HEK293T (cell line): ENCODE results near the gene CUEDC1.

Experiments
- CTCF ChIA-PET: fragments of 350-600 bp; formaldehyde crosslinking; extraction: SDS; loops from one replicate; lab custom pipeline; 2021; ENCODE audit warnings: antibody characterized with exemption, inconsistent platforms; lab: Yijun Ruan, JAX
- POLR2A ChIA-PET: fragments of 350-600 bp; formaldehyde crosslinking; extraction: SDS; loops from one replicate; lab custom pipeline; 2020; ENCODE audit warnings: antibody characterized with exemption, inconsistent platforms; lab: Yijun Ruan, JAX
- DNase-seq: peaks from one replicate; pipeline ENCODE4 v3.0.0; 2012; ENCODE audit warnings: mixed read lengths; ENCODE audit errors: extremely low spot score
- ARNT ChIP-seq: fragments of 450-650 bp; IDR thresholded peaks from 2 replicates; pipeline ENCODE4 v1.6.1; 2017; ENCODE audit warnings: mild to moderate bottlenecking
- BHLHE40 ChIP-seq: fragments of 450-650 bp; IDR thresholded peaks from 2 replicates; pipeline ENCODE4 v1.6.1; 2016; ENCODE audit warnings: mild to moderate bottlenecking, moderate library complexity, borderline replicate concordance
- CTBP1 ChIP-seq: fragments of 450-650 bp; IDR thresholded peaks from 2 replicates; pipeline ENCODE4 v1.6.1; 2016; ENCODE audit warnings: borderline replicate concordance
- ELF4 ChIP-seq: fragments of 450-650 bp; IDR thresholded peaks from 2 replicates; pipeline ENCODE4 v1.6.1; 2017; ENCODE audit warnings: antibody characterized with exemption
- FOXA1 ChIP-seq: fragments of 450-650 bp; IDR thresholded peaks from 2 replicates; pipeline ENCODE4 v1.6.1; 2016; ENCODE audit warnings: mild to moderate bottlenecking
- FOXK2 ChIP-seq: fragments of 450-650 bp; IDR thresholded peaks from 2 replicates; pipeline ENCODE4 v1.6.1; 2016; ENCODE audit warnings: mild to moderate bottlenecking
- FOXM1 ChIP-seq: fragments of 450-650 bp; IDR thresholded peaks from 2 replicates; pipeline ENCODE4 v1.6.1; 2017; ENCODE audit warnings: mild to moderate bottlenecking, borderline replicate concordance
- HDGF ChIP-seq: fragments of 450-650 bp; IDR thresholded peaks from 2 replicates; pipeline ENCODE4 v1.6.1; 2017; ENCODE audit warnings: antibody characterized with exemption, borderline replicate concordance
- L3MBTL2 ChIP-seq: fragments of 450-650 bp; conservative IDR thresholded peaks from 2 replicates; pipeline ENCODE4 v1.6.1; 2016; ENCODE audit warnings: mild to moderate bottlenecking
- LEF1 ChIP-seq: fragments of 450-650 bp; IDR thresholded peaks from 2 replicates; pipeline ENCODE4 v1.6.1; 2017; ENCODE audit warnings: mild to moderate bottlenecking, borderline replicate concordance
- NFRKB ChIP-seq: fragments of 450-650 bp; IDR thresholded peaks from 2 replicates; pipeline ENCODE4 v1.6.1; 2016; ENCODE audit warnings: mild to moderate bottlenecking, moderate library complexity
- SP1 ChIP-seq: fragments of 450-650 bp; IDR thresholded peaks from 2 replicates; pipeline ENCODE4 v1.6.1; 2017
- SUZ12 ChIP-seq: fragments of 450-650 bp; IDR thresholded peaks from 2 replicates; pipeline ENCODE4 v1.6.1; 2016; ENCODE audit warnings: mild to moderate bottlenecking
- TARDBP ChIP-seq: fragments of 450-650 bp; IDR thresholded peaks from 2 replicates; pipeline ENCODE4 v1.6.1; 2016
- ZNF384 ChIP-seq: fragments of 450-650 bp; IDR thresholded peaks from 2 replicates; pipeline ENCODE4 v1.6.1; 2016
- TF ChIP-seq, protein P1 (sequence below): fragments of 450-650 bp; IDR thresholded peaks from 2 replicates; pipeline ENCODE4 v1.6.1; 2016

The CUEDC1 gene

DNA sequence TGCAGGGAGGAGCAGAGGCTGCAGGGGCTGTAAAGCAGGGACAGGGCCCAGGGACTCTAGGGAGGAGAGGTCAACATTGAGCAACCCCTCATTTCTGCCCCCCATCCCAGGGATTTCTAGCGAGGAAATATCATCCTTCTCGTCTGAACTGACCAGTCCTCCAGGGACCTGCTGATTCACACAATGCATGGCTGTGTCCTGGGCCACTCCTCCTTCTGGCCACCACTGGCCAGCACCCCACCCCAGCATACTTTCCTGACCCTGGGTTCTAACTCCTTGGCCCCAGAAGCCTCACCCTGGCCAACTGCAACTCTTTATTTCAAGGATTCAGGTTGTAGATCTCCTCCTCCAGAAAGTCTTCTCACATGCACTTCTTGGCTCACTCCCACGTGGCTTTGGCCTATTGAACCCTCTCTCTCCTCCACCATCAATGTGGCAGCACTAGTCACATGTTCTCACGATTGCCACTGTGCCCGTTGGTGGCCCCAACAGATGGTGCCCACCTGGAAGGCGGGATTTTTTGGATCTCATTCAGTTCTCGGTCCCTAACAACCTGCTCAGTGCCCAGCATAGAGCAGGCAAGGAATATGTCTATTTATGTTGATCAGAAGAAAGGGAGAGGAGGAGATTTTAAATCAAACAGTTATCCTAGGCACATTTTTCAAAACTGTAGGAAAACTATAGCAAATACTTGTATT lies 41.5 kb downstream of the CUEDC1 start:
- POLR2A ChIA-PET, result no interaction called here
- no peak for DNase-seq
- TF ChIP-seq FOXA1 (no peak), FOXM1 (no peak), TARDBP (no peak), SUZ12 (no peak), FOXK2 (no peak), LEF1 (no peak), SP1 (no peak), BHLHE40 (no peak), ARNT (no peak), NFRKB (no peak), L3MBTL2 (no peak), ELF4 (no peak), HDGF (no peak), ZNF384 (no peak), CTBP1 (no peak)
- TF ChIP-seq, protein P1, sequence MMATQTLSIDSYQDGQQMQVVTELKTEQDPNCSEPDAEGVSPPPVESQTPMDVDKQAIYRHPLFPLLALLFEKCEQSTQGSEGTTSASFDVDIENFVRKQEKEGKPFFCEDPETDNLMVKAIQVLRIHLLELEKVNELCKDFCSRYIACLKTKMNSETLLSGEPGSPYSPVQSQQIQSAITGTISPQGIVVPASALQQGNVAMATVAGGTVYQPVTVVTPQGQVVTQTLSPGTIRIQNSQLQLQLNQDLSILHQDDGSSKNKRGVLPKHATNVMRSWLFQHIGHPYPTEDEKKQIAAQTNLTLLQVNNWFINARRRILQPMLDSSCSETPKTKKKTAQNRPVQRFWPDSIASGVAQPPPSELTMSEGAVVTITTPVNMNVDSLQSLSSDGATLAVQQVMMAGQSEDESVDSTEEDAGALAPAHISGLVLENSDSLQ, result no peak
- CTCF ChIA-PET, result interaction anchor here (1.7 kb wide), 1 partner anchor 36 kb away, joined by 4 read pairs; no protein-coding TSS in a partner anchor

DNA sequence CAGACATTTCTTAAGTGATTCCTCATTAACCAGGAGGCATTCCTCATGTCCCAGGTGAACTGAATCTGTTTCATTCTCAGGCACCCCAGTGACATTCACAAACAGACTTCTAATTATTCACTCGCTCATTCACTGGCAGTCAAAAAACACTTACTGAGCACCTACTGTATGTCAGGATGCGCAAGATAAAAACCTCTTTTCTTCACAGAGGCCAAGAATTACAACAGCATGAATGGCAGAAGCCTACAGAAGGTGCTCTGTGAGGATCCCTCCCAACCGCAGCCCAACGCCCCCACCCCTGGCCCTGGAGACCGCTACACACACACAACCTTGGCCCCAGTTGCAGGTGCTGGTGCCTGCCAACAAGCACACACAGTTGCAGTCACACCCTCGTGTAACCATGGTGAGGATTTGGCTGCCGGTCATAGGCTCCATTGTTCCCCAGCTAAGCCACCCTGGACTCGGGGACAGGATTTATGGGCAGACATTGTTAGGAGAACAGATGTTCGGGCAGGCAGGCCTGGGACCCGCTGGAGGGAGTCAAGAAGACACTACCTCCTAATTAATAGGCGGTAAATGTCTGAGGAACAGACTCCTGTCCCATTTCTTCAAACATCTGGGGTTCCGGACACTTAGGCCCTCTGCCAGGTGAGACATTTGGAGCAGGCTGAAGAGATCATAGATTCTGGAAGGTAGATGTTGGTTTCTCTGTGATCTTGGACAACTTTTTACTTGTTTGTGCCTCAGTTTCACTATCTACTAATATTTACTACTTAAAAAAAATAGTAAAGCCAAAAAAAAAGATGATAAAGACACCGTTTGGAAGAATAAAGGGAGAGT lies 43.2 kb downstream of the CUEDC1 start:
- DNase-seq, result no peak
- CTCF ChIA-PET, result no interaction called here
- POLR2A ChIA-PET, result no interaction called here
- TF ChIP-seq FOXK2 (no peak), ELF4 (no peak), LEF1 (no peak), FOXA1 (no peak), BHLHE40 (no peak), NFRKB (no peak), L3MBTL2 (no peak), FOXM1 (no peak), TARDBP (no peak), HDGF (no peak)

DNA sequence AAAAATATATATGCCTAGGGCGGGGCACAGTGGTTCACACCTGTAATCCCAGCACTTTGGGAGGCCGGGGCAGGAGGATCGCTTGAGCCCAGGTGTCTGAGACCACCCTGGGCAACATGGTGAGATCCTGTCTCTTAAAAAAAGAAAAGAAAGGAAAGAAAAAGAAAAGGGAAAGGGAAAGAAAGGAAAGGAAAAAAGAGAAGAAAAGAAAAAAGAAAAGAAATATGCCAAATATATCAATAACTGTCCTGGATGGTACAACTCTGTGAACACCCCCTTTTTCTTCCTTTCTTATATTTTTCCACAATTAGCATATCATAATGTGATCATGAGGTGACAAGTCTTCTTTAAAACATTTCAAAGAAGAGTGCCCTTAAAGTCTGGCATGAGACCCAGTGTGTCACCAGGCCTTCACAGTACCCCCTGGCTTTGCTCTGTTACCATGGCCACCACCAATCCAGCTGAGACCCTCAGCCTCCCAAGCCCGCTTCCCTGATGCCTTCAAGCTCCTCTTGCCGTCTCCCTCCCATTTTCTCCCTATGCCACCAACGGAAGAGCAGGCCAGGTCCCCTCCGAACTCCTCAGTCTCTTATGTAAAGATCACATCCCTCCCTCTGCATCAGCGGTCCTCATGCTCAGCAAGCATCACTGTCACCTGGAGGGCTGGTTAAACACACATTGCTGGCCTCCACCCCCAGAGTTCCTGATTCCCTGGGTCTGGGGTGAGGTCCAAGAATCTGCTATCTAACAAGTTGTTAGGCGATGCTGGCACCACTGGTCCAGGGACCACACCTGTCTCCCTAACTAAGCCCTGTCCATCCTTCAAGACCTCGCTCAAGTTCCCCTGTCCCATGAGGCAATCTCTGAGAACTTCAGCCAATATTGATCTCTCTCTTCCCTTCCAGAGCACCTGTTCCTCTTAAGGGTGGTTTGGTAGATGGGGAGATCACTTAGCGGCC lies 44.5 kb downstream of the CUEDC1 start:
- CTCF ChIA-PET, result interaction anchor here (0.6 kb wide), 1 partner anchor 1418 kb away, joined by 3 read pairs; no protein-coding TSS in a partner anchor
- no peak for DNase-seq
- POLR2A ChIA-PET, result no interaction called here
- TF ChIP-seq TARDBP (no peak), ELF4 (no peak)

DNA sequence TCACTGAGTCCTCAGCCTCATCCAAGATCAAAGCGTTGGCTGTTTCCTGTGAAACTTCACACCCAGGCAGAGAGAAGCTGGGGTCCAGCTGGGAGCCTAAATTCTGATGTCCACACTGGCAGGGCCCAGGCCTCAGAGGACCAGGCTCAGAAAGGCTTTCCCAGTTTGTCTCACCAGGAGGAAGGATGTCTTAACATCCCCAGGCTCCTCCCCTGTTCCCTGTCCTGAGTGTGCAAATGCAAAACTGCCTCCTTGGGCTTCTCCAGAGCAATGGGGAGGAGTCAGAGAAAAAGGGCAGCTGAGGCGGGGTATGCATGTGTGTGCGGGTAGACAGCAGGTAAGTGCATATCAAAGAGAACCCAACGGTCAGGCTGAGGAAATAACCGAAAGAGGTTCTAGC lies 45.7 kb downstream of the CUEDC1 start:
- no peak for DNase-seq
- TF ChIP-seq FOXM1, result no peak
- no peak for TF ChIP-seq SUZ12
- TF ChIP-seq NFRKB, result no peak
- no peak for TF ChIP-seq ELF4
- TF ChIP-seq LEF1, result no peak
- no peak for TF ChIP-seq L3MBTL2
- TF ChIP-seq CTBP1, result no peak
- no peak for TF ChIP-seq ARNT
- no peak for TF ChIP-seq FOXA1
- TF ChIP-seq TARDBP, result no peak
- no peak for TF ChIP-seq BHLHE40
- TF ChIP-seq HDGF, result no peak
- TF ChIP-seq, protein P1, result no peak
- TF ChIP-seq SP1, result no peak
- POLR2A ChIA-PET, result no interaction called here
- CTCF ChIA-PET, result no interaction called here

DNA sequence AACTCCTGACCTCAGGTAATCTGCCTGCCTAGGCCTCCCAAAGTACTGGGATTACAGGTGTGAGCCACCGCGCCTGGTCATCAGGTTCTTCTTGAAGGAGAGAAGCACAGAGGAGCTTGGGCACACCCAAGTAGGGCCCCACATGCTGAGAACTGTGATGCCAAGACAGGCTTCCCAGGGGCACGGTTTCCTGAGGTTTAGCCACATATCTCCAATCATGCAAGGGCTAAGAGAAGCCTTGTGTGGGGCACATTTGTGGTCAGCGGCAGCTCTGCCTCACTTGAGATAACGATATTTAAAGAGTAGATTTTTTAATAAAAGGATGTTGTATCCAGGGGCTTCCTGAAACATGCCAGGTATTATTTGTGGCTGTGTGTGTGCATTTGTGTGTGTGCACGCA lies 46.9 kb downstream of the CUEDC1 start:
- TF ChIP-seq, protein P1, result no peak
- TF ChIP-seq ZNF384 (no peak), NFRKB (no peak), CTBP1 (no peak), L3MBTL2 (no peak), ARNT (no peak), ELF4 (no peak), SUZ12 (no peak), BHLHE40 (no peak), HDGF (no peak), FOXK2 (no peak), TARDBP (no peak)
- CTCF ChIA-PET, result interaction anchor here (0.7 kb wide), 1 partner anchor 46 kb away, joined by 3 read pairs; no protein-coding TSS in a partner anchor
- DNase-seq, result no peak

More for the DNA sequence above, 46.9 kb downstream of the CUEDC1 start:
- POLR2A ChIA-PET, result no interaction called here
